ENCODE results near the gene UBD.

DNA sequence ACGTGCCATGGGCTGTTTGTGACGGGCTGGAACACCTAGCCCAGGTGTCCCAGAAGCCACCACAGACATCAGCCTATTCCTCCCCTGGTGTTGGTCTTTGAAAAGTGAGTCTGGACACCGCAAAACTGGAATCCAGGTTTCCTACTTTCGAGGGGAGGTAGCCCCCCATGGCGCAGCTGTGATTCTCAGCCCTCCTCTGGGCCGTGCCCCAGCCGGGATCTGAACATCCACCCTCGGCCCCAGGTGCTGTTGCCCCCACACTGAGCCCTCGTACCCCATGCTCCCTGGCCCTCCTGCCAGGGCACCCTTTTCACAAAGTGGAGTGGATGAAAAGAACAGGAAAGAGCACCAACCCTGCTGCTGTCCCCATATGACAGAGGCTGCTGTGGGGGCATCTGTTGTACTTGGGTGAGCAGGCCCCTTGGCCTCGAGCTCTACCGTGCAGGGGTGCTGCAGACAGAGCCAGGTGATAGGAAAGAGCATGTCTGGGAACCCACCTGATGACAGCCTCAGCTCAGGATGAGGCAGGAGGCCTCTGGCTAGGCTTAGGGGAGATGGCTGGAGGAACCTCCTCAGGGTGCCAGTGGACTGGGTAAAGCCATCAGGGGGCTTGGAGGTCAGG lies 53.0 kb downstream of the UBD start:
- TF ChIP-seq, protein P1, sequence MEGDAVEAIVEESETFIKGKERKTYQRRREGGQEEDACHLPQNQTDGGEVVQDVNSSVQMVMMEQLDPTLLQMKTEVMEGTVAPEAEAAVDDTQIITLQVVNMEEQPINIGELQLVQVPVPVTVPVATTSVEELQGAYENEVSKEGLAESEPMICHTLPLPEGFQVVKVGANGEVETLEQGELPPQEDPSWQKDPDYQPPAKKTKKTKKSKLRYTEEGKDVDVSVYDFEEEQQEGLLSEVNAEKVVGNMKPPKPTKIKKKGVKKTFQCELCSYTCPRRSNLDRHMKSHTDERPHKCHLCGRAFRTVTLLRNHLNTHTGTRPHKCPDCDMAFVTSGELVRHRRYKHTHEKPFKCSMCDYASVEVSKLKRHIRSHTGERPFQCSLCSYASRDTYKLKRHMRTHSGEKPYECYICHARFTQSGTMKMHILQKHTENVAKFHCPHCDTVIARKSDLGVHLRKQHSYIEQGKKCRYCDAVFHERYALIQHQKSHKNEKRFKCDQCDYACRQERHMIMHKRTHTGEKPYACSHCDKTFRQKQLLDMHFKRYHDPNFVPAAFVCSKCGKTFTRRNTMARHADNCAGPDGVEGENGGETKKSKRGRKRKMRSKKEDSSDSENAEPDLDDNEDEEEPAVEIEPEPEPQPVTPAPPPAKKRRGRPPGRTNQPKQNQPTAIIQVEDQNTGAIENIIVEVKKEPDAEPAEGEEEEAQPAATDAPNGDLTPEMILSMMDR (IDR thresholded peaks at IDR 0.05; ENCODE audit: low read depth, low read length), result no peak
- no peak for TF ChIP-seq EZH2phosphoT487 (IDR thresholded peaks at IDR 0.05; ENCODE audit: low read depth)
